HG03565 (cell line): ENCODE results near the gene BSN.
"Not testable (repeated sequence)": the region's sequence is repeated elsewhere in the genome, so short reads cannot be mapped to it uniquely, and the experiment has no call there.

Experiments
- ATAC-seq: cut with Tn5 transposase; IDR thresholded peaks from one replicate; pipeline ENCODE4 v1.9.1; 2021; ENCODE audit warnings: mild to moderate bottlenecking, moderate library complexity; ENCODE audit not compliant: unreplicated experiment

Gene BSN

GRCh38 chr3:49689046-49689907, 135.0 kb downstream of the BSN start, which contains the start of the genes MST1 and RNF123:
MST1 (minus strand) TSS chr3:49689474; CDS start chr3:49688691, 783 bp downstream.
RNF123 (plus strand) TSS chr3:49689557; CDS start chr3:49691166, 1,609 bp downstream.
- ATAC-seq, result peak; percentile 59

GRCh38 chr3:49689908-49690624, 135.8 kb downstream of the BSN start:
- ATAC-seq, result not testable (repeated sequence)

GRCh38 chr3:49690856-49691255, 136.6 kb downstream of the BSN start:
- not testable (repeated sequence) for ATAC-seq

- not testable (repeated sequence) for ATAC-seq
Measured at GRCh38 chr3:49691481-49691880, 137.2 kb downstream of the BSN start.

GRCh38 chr3:49694409-49695070, 140.3 kb downstream of the BSN start:
- not testable (repeated sequence) for ATAC-seq

- ATAC-seq, result not testable (repeated sequence)
Measured at GRCh38 chr3:49695350-49696015, 141.2 kb downstream of the BSN start.

GRCh38 chr3:49699281-49699979, 145.2 kb downstream of the BSN start:
- ATAC-seq, result no peak

- ATAC-seq, result no peak
Measured at GRCh38 chr3:49700014-49700413, 145.7 kb downstream of the BSN start.

- ATAC-seq, result no peak
Measured at GRCh38 chr3:49700453-49701128, 146.3 kb downstream of the BSN start.

- no peak for ATAC-seq
Measured at GRCh38 chr3:49701388-49702077, 147.3 kb downstream of the BSN start.

GRCh38 chr3:49702672-49703071, 148.4 kb downstream of the BSN start:
- ATAC-seq, result no peak

GRCh38 chr3:49703443-49703927, 149.2 kb downstream of the BSN start:
- ATAC-seq, result no peak

- no peak for ATAC-seq
Measured at GRCh38 chr3:49703956-49704355, 149.7 kb downstream of the BSN start.

GRCh38 chr3:49704629-49705028, 150.4 kb downstream of the BSN start:
- ATAC-seq, result no peak

GRCh38 chr3:49705390-49705960, 151.2 kb downstream of the BSN start:
- no peak for ATAC-seq

GRCh38 chr3:49706456-49707112, 152.3 kb downstream of the BSN start:
- no peak for ATAC-seq

- no peak for ATAC-seq
Measured at GRCh38 chr3:49707113-49707480, 152.8 kb downstream of the BSN start.

GRCh38 chr3:49709852-49710251, 155.6 kb downstream of the BSN start:
- no peak for ATAC-seq
